Trophoblast cell (in vitro differentiated cells and primary cell): ENCODE results near the gene PCNX1.

ENCODE experiments used
- DNase-seq, 2 donors: peaks; one replicate each; pipeline ENCODE4 v3.0.0-alpha.2; 2016
- H2AFZ ChIP-seq: 2 replicates; pipeline ENCODE4 v1.6.1; 2013; ENCODE audit warnings: low read length, moderate library complexity, mild to moderate bottlenecking; ENCODE audit not compliant: insufficient read depth, poor library complexity
- H2AK5ac ChIP-seq: 2 replicates; pipeline ENCODE4 v1.6.1; 2013; ENCODE audit warnings: mild to moderate bottlenecking, low read length
- H2BK120ac ChIP-seq: 2 replicates; pipeline ENCODE4 v1.6.1; 2013; ENCODE audit warnings: low read length, mild to moderate bottlenecking, moderate library complexity; ENCODE audit not compliant: insufficient read depth, poor library complexity
- H2BK12ac ChIP-seq: 2 replicates; pipeline ENCODE4 v1.6.1; 2013; ENCODE audit warnings: mild to moderate bottlenecking, low read length, moderate library complexity
- H2BK5ac ChIP-seq: 2 replicates; pipeline ENCODE4 v1.6.1; 2013; ENCODE audit warnings: low read length, low read depth, moderate library complexity, mild to moderate bottlenecking; ENCODE audit not compliant: poor library complexity
- H3K14ac ChIP-seq: 2 replicates; pipeline ENCODE4 v1.6.1; 2013; ENCODE audit warnings: mild to moderate bottlenecking, low read length
- H3K18ac ChIP-seq: 2 replicates; pipeline ENCODE4 v1.6.1; 2013; ENCODE audit warnings: mild to moderate bottlenecking, low read length
- H3K23ac ChIP-seq: 2 replicates; pipeline ENCODE4 v1.6.1; 2013; ENCODE audit warnings: low read length
- H3K27ac ChIP-seq: 2 replicates; pipeline ENCODE4 v1.5.1; 2013; ENCODE audit warnings: low read depth, mild to moderate bottlenecking, inconsistent platforms, low read length, moderate library complexity
- H3K27me3 ChIP-seq: 2 replicates; pipeline ENCODE4 v1.6.1; 2013; ENCODE audit warnings: inconsistent platforms, mild to moderate bottlenecking, low read length, moderate library complexity; ENCODE audit not compliant: insufficient read depth
- H3K36me3 ChIP-seq, 2 experiments: 1 replicate in 1 of 2; 2 replicates in 1 of 2; pipeline ENCODE4 v1.6.1; 2013; ENCODE audit warnings: low read length in 2 of 2, mild to moderate bottlenecking in 2 of 2, moderate library complexity in 1 of 2; ENCODE audit not compliant: insufficient read depth in 2 of 2, control insufficient read depth in 1 of 2
- H3K4ac ChIP-seq: 2 replicates; pipeline ENCODE4 v1.6.1; 2013; ENCODE audit warnings: low read depth, mild to moderate bottlenecking, low read length, moderate library complexity
- H3K4me1 ChIP-seq, 2 experiments: 1 replicate in 1 of 2; 2 replicates in 1 of 2; pipeline ENCODE4 v1.6.1; 2013; ENCODE audit warnings: low read length in 2 of 2, mild to moderate bottlenecking in 2 of 2, moderate library complexity in 1 of 2; ENCODE audit not compliant: insufficient read depth in 2 of 2, control insufficient read depth in 1 of 2
- H3K4me2 ChIP-seq: 2 replicates; pipeline ENCODE4 v1.6.1; 2013; ENCODE audit warnings: inconsistent platforms, mild to moderate bottlenecking, low read length, moderate library complexity
- H3K4me3 ChIP-seq: 2 replicates; pipeline ENCODE4 v1.5.1; 2013; ENCODE audit warnings: mild to moderate bottlenecking, low read depth, low read length, inconsistent platforms
- H3K79me1 ChIP-seq: one replicate; pipeline ENCODE4 v1.6.1; 2013; ENCODE audit warnings: low read length
- H3K79me2 ChIP-seq: 2 replicates; pipeline ENCODE4 v1.6.1; 2013; ENCODE audit warnings: low read length, mild to moderate bottlenecking; ENCODE audit not compliant: control insufficient read depth, insufficient read depth, poor library complexity
- H3K9ac ChIP-seq: 2 replicates; pipeline ENCODE4 v1.6.1; 2013; ENCODE audit warnings: mild to moderate bottlenecking, low read length
- H3K9me3 ChIP-seq: 2 replicates; pipeline ENCODE4 v1.6.1; 2013; ENCODE audit warnings: low read depth, mild to moderate bottlenecking, control low read depth, inconsistent platforms, low read length; ENCODE audit not compliant: insufficient read depth
- H4K12ac ChIP-seq: 2 replicates; pipeline ENCODE4 v1.6.1; 2013; ENCODE audit warnings: low read depth, mild to moderate bottlenecking, low read length, moderate library complexity
- H4K8ac ChIP-seq: 2 replicates; pipeline ENCODE4 v1.6.1; 2013; ENCODE audit warnings: low read depth, mild to moderate bottlenecking, low read length, moderate library complexity
- H4K91ac ChIP-seq: one replicate; pipeline ENCODE4 v1.6.1; 2013; ENCODE audit warnings: low read depth, mild to moderate bottlenecking, low read length, moderate library complexity
- WGBS: extraction: QIAGEN DNeasy Blood & Tissue Kit; methylation state at CpG from one replicate; pipeline ENCODE4 v1.1.7; 2013; ENCODE audit warnings: missing lambda C conversion rate; ENCODE audit not compliant: insufficient read length, insufficient coverage; ENCODE audit errors: extremely low coverage; 5-methylcytosine and 5-hydroxymethylcytosine counted together

Gene PCNX1

GRCh38 chr14:70909733-70910614 is 2.7 kb downstream of the PCNX1 start:
- Histone ChIP-seq H3K79me1 (peaks cover 16% of the 10 kb centered on the region), H3K18ac (no peak overlapping the region), H4K8ac (no peak overlapping the region), H2BK5ac (no peak overlapping the region), H3K4me3 (no peak overlapping the region), H3K27ac (no peak overlapping the region), H3K79me2 (peaks cover 21% of the 10 kb centered on the region), H2BK120ac (no peak overlapping the region), H2BK12ac (no peak overlapping the region), H3K36me3 (no peaks in the 10 kb centered on the region), H3K9ac (no peak overlapping the region), H3K14ac (no peak overlapping the region), H3K23ac (no peak overlapping the region), H3K27me3 (no peaks in the 10 kb centered on the region), H4K12ac (no peak overlapping the region), H3K4ac (peak overlapping the region; percentile 81), H4K91ac (no peak overlapping the region), H2AK5ac (no peak overlapping the region), H3K4me1 (peaks cover 3 to 4% of the 10 kb centered on the region in 2 experiments), H2AFZ (no peak overlapping the region), H3K9me3 (no peaks in the 10 kb centered on the region), H3K4me2 (peak overlapping the region; percentile 45)
- WGBS, result no CpG with 5 or more reads among the region's 10 CpGs
- peak in 1 of 2 donors; percentile 38 for DNase-seq

GRCh38 chr14:70915415-70915814 is 8.2 kb downstream of the PCNX1 start:
- H3K4me2 ChIP-seq, result no peak overlapping the region
- no peak overlapping the region for H3K4me3 ChIP-seq
- H3K4me1 ChIP-seq, result no peaks in the 10 kb centered on the region
- no peak overlapping the region for H3K9ac ChIP-seq
- H3K79me1 ChIP-seq, result no peaks in the 10 kb centered on the region
- no peaks in the 10 kb centered on the region for H3K27me3 ChIP-seq
- H4K8ac ChIP-seq, result no peak overlapping the region
- H2BK12ac ChIP-seq, result no peak overlapping the region
- no peak overlapping the region for H3K4ac ChIP-seq
- H4K91ac ChIP-seq, result no peak overlapping the region
- no peak overlapping the region for H2BK5ac ChIP-seq
- H2AFZ ChIP-seq, result no peak overlapping the region
- no peak overlapping the region for H3K14ac ChIP-seq
- no peak overlapping the region for H3K18ac ChIP-seq
- no peak overlapping the region for H2AK5ac ChIP-seq
- H3K9me3 ChIP-seq, result no peaks in the 10 kb centered on the region
- H2BK120ac ChIP-seq, result no peak overlapping the region
- H3K23ac ChIP-seq, result no peak overlapping the region
- H4K12ac ChIP-seq, result no peak overlapping the region
- H3K27ac ChIP-seq, result no peak overlapping the region
- DNase-seq, result no peak
- no peaks in the 10 kb centered on the region for H3K36me3 ChIP-seq
- H3K79me2 ChIP-seq, result peaks cover 6% of the 10 kb centered on the region

GRCh38 chr14:70916300-70916699 is 9.0 kb downstream of the PCNX1 start:
- no peak overlapping the region for H3K18ac ChIP-seq
- no peaks in the 10 kb centered on the region for H3K36me3 ChIP-seq
- peaks cover 6% of the 10 kb centered on the region for H3K79me2 ChIP-seq
- H3K14ac ChIP-seq, result no peak overlapping the region
- no peak overlapping the region for H3K27ac ChIP-seq
- no peaks in the 10 kb centered on the region for H3K9me3 ChIP-seq
- WGBS, result no CpG with 5 or more reads among the region's 7 CpGs
- no peaks in the 10 kb centered on the region for H3K4me1 ChIP-seq
- no peak overlapping the region for H4K91ac ChIP-seq
- no peak overlapping the region for H2BK120ac ChIP-seq
- H3K79me1 ChIP-seq, result no peaks in the 10 kb centered on the region
- H3K4me2 ChIP-seq, result no peak overlapping the region
- no peak overlapping the region for H2BK5ac ChIP-seq
- H3K23ac ChIP-seq, result no peak overlapping the region
- no peak overlapping the region for H4K8ac ChIP-seq
- no peaks in the 10 kb centered on the region for H3K27me3 ChIP-seq
- H3K9ac ChIP-seq, result no peak overlapping the region
- peak overlapping the region; percentile 84 for H3K4ac ChIP-seq
- H2AFZ ChIP-seq, result no peak overlapping the region
- no peak overlapping the region for H2AK5ac ChIP-seq
- H3K4me3 ChIP-seq, result no peak overlapping the region
- H4K12ac ChIP-seq, result no peak overlapping the region
- DNase-seq, result no peak
- no peak overlapping the region for H2BK12ac ChIP-seq

- Histone ChIP-seq H4K8ac (no peak overlapping the region), H3K23ac (no peak overlapping the region), H3K27me3 (no peaks in the 10 kb centered on the region), H4K91ac (no peak overlapping the region), H3K4me3 (no peak overlapping the region), H3K14ac (no peak overlapping the region), H3K4me1 (no peaks in the 10 kb centered on the region), H3K79me1 (no peaks in the 10 kb centered on the region), H3K9ac (no peak overlapping the region), H3K79me2 (peaks cover 6% of the 10 kb centered on the region), H2BK5ac (no peak overlapping the region), H2BK120ac (no peak overlapping the region), H3K4me2 (no peak overlapping the region), H2BK12ac (no peak overlapping the region), H3K27ac (no peak overlapping the region), H2AK5ac (no peak overlapping the region), H3K36me3 (no peaks in the 10 kb centered on the region), H3K4ac (peak overlapping the region; percentile 75), H2AFZ (no peak overlapping the region), H3K18ac (no peak overlapping the region), H3K9me3 (no peaks in the 10 kb centered on the region), H4K12ac (no peak overlapping the region)
- WGBS, result no CpG with 5 or more reads among the region's 4 CpGs
- no peak for DNase-seq
Observed at GRCh38 chr14:70916799-70917198, 9.5 kb downstream of the PCNX1 start.
